Neural cell (in vitro differentiated cells): Measurements from ENCODE around the gene ZNF445.

Experiments
- EZH2 ChIP-seq: fragments of 200-600, 300-800 bp; shearing (Covaris generic), sonication (generic); IDR thresholded peaks from 2 replicates; pipeline ENCODE4 v1.6.1; 2014; ENCODE audit warnings: antibody characterized with exemption, low read length, borderline replicate concordance, mild to moderate bottlenecking; ENCODE audit not compliant: insufficient read depth, poor library complexity, severe bottlenecking
- MXI1 ChIP-seq: fragments of 450-650 bp; conservative IDR thresholded peaks from 2 replicates; pipeline ENCODE4 v1.6.1; 2014; ENCODE audit warnings: antibody characterized with exemption, mild to moderate bottlenecking; ENCODE audit not compliant: poor library complexity, severe bottlenecking
- POLR2AphosphoS5 ChIP-seq: IDR thresholded peaks from 2 replicates; pipeline ENCODE4 v1.6.1; 2012
- SMC3 ChIP-seq: fragments of 450-650 bp; conservative IDR thresholded peaks from 2 replicates; pipeline ENCODE4 v1.6.1; 2014; ENCODE audit warnings: antibody characterized with exemption, mild to moderate bottlenecking, moderate library complexity; ENCODE audit not compliant: poor library complexity
- TAF1 ChIP-seq: IDR thresholded peaks from 2 replicates; pipeline ENCODE4 v1.6.1; 2012; ENCODE audit warnings: low read depth
- TF ChIP-seq, protein P1 (sequence below): fragments of 450-650 bp; IDR thresholded peaks from 2 replicates; pipeline ENCODE4 v1.5.1; 2014; ENCODE audit warnings: antibody characterized with exemption, mild to moderate bottlenecking, moderate library complexity; ENCODE audit not compliant: poor library complexity, severe bottlenecking
- TF ChIP-seq, protein P2 (sequence below): IDR thresholded peaks from 2 replicates; pipeline ENCODE4 v1.6.1; 2012; ENCODE audit warnings: borderline replicate concordance

GRCh38 chr3:44398853-44399252 lies 78.6 kb downstream of the ZNF445 start:
- TF ChIP-seq, protein P1, sequence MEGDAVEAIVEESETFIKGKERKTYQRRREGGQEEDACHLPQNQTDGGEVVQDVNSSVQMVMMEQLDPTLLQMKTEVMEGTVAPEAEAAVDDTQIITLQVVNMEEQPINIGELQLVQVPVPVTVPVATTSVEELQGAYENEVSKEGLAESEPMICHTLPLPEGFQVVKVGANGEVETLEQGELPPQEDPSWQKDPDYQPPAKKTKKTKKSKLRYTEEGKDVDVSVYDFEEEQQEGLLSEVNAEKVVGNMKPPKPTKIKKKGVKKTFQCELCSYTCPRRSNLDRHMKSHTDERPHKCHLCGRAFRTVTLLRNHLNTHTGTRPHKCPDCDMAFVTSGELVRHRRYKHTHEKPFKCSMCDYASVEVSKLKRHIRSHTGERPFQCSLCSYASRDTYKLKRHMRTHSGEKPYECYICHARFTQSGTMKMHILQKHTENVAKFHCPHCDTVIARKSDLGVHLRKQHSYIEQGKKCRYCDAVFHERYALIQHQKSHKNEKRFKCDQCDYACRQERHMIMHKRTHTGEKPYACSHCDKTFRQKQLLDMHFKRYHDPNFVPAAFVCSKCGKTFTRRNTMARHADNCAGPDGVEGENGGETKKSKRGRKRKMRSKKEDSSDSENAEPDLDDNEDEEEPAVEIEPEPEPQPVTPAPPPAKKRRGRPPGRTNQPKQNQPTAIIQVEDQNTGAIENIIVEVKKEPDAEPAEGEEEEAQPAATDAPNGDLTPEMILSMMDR: no peak
- TF ChIP-seq POLR2AphosphoS5 (no peak), EZH2 (no peak), SMC3 (no peak), TAF1 (no peak), MXI1 (no peak)
- TF ChIP-seq, protein P2, sequence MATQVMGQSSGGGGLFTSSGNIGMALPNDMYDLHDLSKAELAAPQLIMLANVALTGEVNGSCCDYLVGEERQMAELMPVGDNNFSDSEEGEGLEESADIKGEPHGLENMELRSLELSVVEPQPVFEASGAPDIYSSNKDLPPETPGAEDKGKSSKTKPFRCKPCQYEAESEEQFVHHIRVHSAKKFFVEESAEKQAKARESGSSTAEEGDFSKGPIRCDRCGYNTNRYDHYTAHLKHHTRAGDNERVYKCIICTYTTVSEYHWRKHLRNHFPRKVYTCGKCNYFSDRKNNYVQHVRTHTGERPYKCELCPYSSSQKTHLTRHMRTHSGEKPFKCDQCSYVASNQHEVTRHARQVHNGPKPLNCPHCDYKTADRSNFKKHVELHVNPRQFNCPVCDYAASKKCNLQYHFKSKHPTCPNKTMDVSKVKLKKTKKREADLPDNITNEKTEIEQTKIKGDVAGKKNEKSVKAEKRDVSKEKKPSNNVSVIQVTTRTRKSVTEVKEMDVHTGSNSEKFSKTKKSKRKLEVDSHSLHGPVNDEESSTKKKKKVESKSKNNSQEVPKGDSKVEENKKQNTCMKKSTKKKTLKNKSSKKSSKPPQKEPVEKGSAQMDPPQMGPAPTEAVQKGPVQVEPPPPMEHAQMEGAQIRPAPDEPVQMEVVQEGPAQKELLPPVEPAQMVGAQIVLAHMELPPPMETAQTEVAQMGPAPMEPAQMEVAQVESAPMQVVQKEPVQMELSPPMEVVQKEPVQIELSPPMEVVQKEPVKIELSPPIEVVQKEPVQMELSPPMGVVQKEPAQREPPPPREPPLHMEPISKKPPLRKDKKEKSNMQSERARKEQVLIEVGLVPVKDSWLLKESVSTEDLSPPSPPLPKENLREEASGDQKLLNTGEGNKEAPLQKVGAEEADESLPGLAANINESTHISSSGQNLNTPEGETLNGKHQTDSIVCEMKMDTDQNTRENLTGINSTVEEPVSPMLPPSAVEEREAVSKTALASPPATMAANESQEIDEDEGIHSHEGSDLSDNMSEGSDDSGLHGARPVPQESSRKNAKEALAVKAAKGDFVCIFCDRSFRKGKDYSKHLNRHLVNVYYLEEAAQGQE: no peak
